NCI-H510A treated with DMSO at 0.1 percent for 48 hours (cell line): Measurements from ENCODE around the gene GRIK4.
"Not testable (repeated sequence)": the region's sequence is repeated elsewhere in the genome, so short reads cannot be mapped to it uniquely, and the experiment has no call there.

Source experiments
- DNase-seq: peaks from one replicate; lab custom pipeline; 2025; lab: John Stamatoyannopoulos, UW

Gene GRIK4

GRCh38 chr11:120998581-120998980 lies 487.0 kb downstream of the GRIK4 start:
- DNase-seq: no peak

- DNase-seq: no peak
Measured at GRCh38 chr11:121004206-121004840, 492.8 kb downstream of the GRIK4 start.

GRCh38 chr11:121006922-121007321 lies 495.4 kb downstream of the GRIK4 start:
- no peak for DNase-seq

- no peak for DNase-seq
Measured at GRCh38 chr11:121008551-121008950, 497.0 kb downstream of the GRIK4 start.

- DNase-seq: no peak
Measured at GRCh38 chr11:121012091-121012490, 500.5 kb downstream of the GRIK4 start.

- no peak for DNase-seq
Measured at GRCh38 chr11:121018746-121019145, 507.2 kb downstream of the GRIK4 start.

- DNase-seq: not testable (repeated sequence)
Measured at GRCh38 chr11:121021718-121022117, 510.2 kb downstream of the GRIK4 start.

- DNase-seq: no peak
Measured at GRCh38 chr11:121023848-121024751, 512.6 kb downstream of the GRIK4 start, which contains the start of gene TBCEL. Gene TBCEL, plus strand, starts transcription at chr11:121024102. Its CDS starts 21,589 bp downstream, at chr11:121045691.

- no peak for DNase-seq
Measured at GRCh38 chr11:121024989-121025388, 513.4 kb downstream of the GRIK4 start.

GRCh38 chr11:121029153-121029552 lies 517.6 kb downstream of the GRIK4 start:
- no peak for DNase-seq

GRCh38 chr11:121029813-121030445 lies 518.4 kb downstream of the GRIK4 start:
- DNase-seq: no peak

- no peak for DNase-seq
Measured at GRCh38 chr11:121031167-121031566, 519.6 kb downstream of the GRIK4 start.

GRCh38 chr11:121031648-121032047 lies 520.1 kb downstream of the GRIK4 start:
- not testable (repeated sequence) for DNase-seq

- no peak for DNase-seq
Measured at GRCh38 chr11:121032546-121032945, 521.0 kb downstream of the GRIK4 start.

GRCh38 chr11:121033635-121034034 lies 522.1 kb downstream of the GRIK4 start:
- no peak for DNase-seq

- DNase-seq: no peak
Measured at GRCh38 chr11:121035169-121035755, 523.7 kb downstream of the GRIK4 start.

- no peak for DNase-seq
Measured at GRCh38 chr11:121035780-121036179, 524.2 kb downstream of the GRIK4 start.

- no peak for DNase-seq
Measured at GRCh38 chr11:121037016-121037415, 525.5 kb downstream of the GRIK4 start.
